Adrenal gland (tissue), 12 donors: Measurements from ENCODE around the gene ZNF618. TPM values are rescaled to one million over a fixed set of nuclear protein-coding genes. Genes with fewer than 3 reads are reported as not detected.

Experiments
- DNase-seq, 7 donors: peaks; one replicate each; pipeline ENCODE4 v3.0.0-alpha.2; 2019 to 2020
- H3K27ac ChIP-seq, 5 donors: fragments of 200-600 bp; sonication (generic) in 4 of 5; 1 replicate in 3 of 5; 2 replicates in 2 of 5; pipeline versions ENCODE4 v1.5.1 to v1.8.0; 2016 to 2020; ENCODE audit warnings: mild to moderate bottlenecking in 1 of 5
- H3K27me3 ChIP-seq: fragments of 200-600 bp; 2 replicates; pipeline ENCODE4 v1.8.0; 2021
- H3K36me3 ChIP-seq, 2 donors: fragments of 200-600 bp; replicated peaks in 1 of 2; 1 replicate in 1 of 2; 2 replicates in 1 of 2; pipeline versions ENCODE4 v1.5.1 to v1.8.0; 2018 to 2022
- H3K4me1 ChIP-seq, 2 donors: fragments of 200-600 bp; replicated peaks in 1 of 2; 1 replicate in 1 of 2; 2 replicates in 1 of 2; pipeline versions ENCODE4 v1.5.1 to v1.8.0; 2018 to 2021
- H3K4me3 ChIP-seq, 4 donors: fragments of 200-600 bp; sonication (generic) in 3 of 4; one replicate each; pipeline ENCODE4 v1.5.1; 2016 to 2018
- H3K9me3 ChIP-seq, 3 donors: fragments of 200-600 bp; sonication (generic) in 1 of 3; replicated peaks in 1 of 3; 1 replicate in 2 of 3; 2 replicates in 1 of 3; pipeline versions ENCODE4 v1.5.1 to v1.8.0; 2016 to 2021
- POLR2A ChIP-seq, 2 donors: fragments of 450-650 bp; IDR thresholded peaks; one replicate each; pipeline ENCODE4 v1.6.1; 2017; ENCODE audit warnings: antibody characterized with exemption in 2 of 2, mild to moderate bottlenecking in 2 of 2, moderate library complexity in 1 of 2
- WGBS, 4 donors: extraction: QIAGEN DNeasy Blood & Tissue Kit in 2 of 4; methylation state at CpG; one replicate each; pipeline versions ENCODE4 v1.1.5 to v1.1.7; 2013 to 2017; 5-methylcytosine and 5-hydroxymethylcytosine counted together
- intact Hi-C, 2 donors: fragments of 100-400 bp; cut with DNase I; formaldehyde crosslinking; loops; one replicate each; pipeline versions ENCODE4 v1.14.1 to v1.15.0; 2022 to 2023
- polyA plus RNA-seq, 3 donors: library from polyadenylated mRNA; stranded (reverse); fragments of 200-250 nt in 2 of 3; fragments of 350-450 nt in 1 of 3; fragmentation: Illumina TruSeq in 1 of 3; extraction: RNeasy Lipid Tissue Mini Kit (QIAGEN cat#74804) in 1 of 3; gene quantifications; one replicate each; pipeline ENCODE4 v1.2.3, GENCODE V29; 2013 to 2014
- total RNA-seq, 9 donors: library from RNA; depleted of rRNA in 4 of 9; stranded (reverse); fragments of >200 nt in 4 of 9; fragments of 120-200 nt in 1 of 9; fragmentation: NEBNext Ultra II Directional in 1 of 9; extraction: Animal tissue kit (Norgen Biotek cat#: 25700) in 1 of 9; gene quantifications; one replicate each; pipeline versions ENCODE4 v1.1.0 to v1.2.4, GENCODE V29; 2013 to 2023
- TF ChIP-seq, protein P1 (sequence below), 6 experiments: fragments of 450-650 bp in 4 of 6; fragments of 200-600 bp in 2 of 6; sonication (generic) in 1 of 6; IDR thresholded peaks; 1 replicate in 5 of 6; 2 replicates in 1 of 6; pipeline versions ENCODE4 v1.5.1 to v1.8.0; 2016 to 2021; ENCODE audit warnings: antibody characterized with exemption in 6 of 6, mild to moderate bottlenecking in 2 of 6, moderate library complexity in 1 of 6
- donor health status: healthy with polysubstance abuse.
- donor health status: Bipolar disorder and iron deficiency.
- donor health status: DM: yes; HTN: yes; CAD: no.
- donor health status: DM: no; HTN: no; CAD: no.
- donor health status: DM: no; HTN: no; CAD: no.
- donor health status: DM: yes; HTN: yes; CAD: no.

ZNF618 gene
- total and polyA plus RNA-seq, 12 donors = 4.5 to 21.3 (median 9.9) TPM

DNA sequence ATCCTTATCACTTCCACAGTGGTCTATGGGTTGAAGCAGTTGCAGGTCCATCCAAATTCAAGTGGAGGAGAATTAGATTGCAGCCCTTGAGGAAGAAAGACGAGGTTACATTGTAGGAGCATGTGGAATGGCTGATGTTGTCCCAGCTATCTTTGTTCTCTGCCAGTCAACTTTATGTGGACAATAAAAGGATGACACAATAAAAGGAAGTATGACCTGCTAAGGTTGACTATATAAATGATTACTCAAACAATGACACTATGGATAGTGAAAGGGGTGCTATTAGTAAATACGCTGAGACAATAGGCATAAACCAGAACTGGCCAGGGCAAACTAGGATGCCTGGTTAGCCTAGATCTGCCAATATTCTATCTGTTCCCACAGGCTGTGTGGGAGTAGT lies 12.8 kb upstream of the ZNF618 start:
- no peak for DNase-seq
- no peaks in the 10 kb centered on the region for H3K9me3 ChIP-seq
- no peaks in the 10 kb centered on the region for H3K36me3 ChIP-seq
- WGBS, 4 donors = 81 to 96% (median 89%) methylated on average over 2 of the region's 2 CpGs
- H3K27me3 ChIP-seq = no peaks in the 10 kb centered on the region
- no peak overlapping the region for H3K27ac ChIP-seq
- TF ChIP-seq, protein P1, sequence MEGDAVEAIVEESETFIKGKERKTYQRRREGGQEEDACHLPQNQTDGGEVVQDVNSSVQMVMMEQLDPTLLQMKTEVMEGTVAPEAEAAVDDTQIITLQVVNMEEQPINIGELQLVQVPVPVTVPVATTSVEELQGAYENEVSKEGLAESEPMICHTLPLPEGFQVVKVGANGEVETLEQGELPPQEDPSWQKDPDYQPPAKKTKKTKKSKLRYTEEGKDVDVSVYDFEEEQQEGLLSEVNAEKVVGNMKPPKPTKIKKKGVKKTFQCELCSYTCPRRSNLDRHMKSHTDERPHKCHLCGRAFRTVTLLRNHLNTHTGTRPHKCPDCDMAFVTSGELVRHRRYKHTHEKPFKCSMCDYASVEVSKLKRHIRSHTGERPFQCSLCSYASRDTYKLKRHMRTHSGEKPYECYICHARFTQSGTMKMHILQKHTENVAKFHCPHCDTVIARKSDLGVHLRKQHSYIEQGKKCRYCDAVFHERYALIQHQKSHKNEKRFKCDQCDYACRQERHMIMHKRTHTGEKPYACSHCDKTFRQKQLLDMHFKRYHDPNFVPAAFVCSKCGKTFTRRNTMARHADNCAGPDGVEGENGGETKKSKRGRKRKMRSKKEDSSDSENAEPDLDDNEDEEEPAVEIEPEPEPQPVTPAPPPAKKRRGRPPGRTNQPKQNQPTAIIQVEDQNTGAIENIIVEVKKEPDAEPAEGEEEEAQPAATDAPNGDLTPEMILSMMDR (IDR thresholded peaks at IDR 0.05) = no peak
- no peak for TF ChIP-seq POLR2A (IDR thresholded peaks at IDR 0.05)
- intact Hi-C loops = no loop called here
- H3K4me1 ChIP-seq = no peaks in the 10 kb centered on the region
- no peak overlapping the region for H3K4me3 ChIP-seq

DNA sequence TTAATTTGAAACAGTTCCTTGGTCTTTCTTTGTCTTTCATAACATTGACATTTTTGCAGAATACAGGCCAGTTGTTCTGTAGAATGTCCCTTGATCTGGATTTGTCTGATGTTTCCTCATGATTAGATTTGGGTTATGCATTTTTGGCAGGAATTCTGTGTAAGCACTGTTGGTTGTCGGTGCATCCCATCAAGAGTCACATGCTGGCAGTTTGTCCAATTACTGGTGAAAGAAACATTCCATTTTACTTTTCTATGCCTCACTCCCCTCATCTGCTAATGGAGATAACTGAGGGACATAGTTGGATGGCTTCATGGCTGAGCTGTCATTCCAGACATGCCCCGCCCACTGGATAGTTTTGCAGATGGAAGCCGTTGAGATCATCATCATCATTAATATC lies 7.6 kb upstream of the ZNF618 start:
- Histone ChIP-seq H3K27ac (no peak overlapping the region), H3K4me1 (no peaks in the 10 kb centered on the region), H3K36me3 (no peaks in the 10 kb centered on the region), H3K27me3 (no peaks in the 10 kb centered on the region), H3K4me3 (no peak overlapping the region), H3K9me3 (no peaks in the 10 kb centered on the region)
- no peak for DNase-seq
- intact Hi-C loops = no loop called here
- TF ChIP-seq, protein P1 (IDR thresholded peaks at IDR 0.05) = no peak
- TF ChIP-seq POLR2A (IDR thresholded peaks at IDR 0.05) = no peak
- 61 to 77% (median 73%) methylated on average over 3 of the region's 3 CpGs for WGBS, 4 donors

DNA sequence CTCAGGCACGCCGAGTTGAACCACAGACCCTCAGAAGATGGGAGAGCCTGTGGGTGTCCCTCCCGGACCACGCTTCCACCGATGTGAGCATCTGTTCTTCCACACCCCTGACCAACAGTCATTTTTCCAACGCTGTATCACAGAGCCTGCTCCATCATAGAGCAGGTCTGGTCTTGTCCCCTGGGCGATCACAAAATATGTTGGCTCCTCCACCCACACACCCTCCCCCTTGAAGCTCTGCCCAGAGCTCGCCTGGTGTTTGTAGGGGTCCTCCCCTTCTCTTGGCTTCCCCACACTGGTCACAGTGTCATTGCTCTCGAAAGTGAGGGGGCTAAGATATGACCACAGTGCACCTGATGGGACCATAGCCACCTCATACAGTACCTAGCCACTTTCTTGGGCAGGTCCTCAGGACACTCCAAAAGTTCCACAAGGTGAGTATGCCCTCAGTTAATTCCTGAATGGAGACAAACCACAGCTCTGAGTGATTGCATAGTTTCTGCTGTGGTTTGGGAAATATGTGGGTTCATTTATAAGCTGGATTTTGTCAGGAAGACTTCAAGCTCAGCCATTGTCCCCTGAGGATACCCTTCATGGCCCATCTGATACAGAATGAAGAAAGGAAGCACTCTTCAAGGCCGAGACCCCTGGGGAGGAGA lies 3.5 kb upstream of the ZNF618 start:
- WGBS, 4 donors = 86 to 91% (median 89%) methylated on average over 10 of the region's 10 CpGs
- H3K36me3 ChIP-seq = no peaks in the 10 kb centered on the region
- no peak overlapping the region for H3K4me3 ChIP-seq
- H3K9me3 ChIP-seq = no peaks in the 10 kb centered on the region
- DNase-seq = no peak
- no peak overlapping the region for H3K27ac ChIP-seq
- no peaks in the 10 kb centered on the region for H3K27me3 ChIP-seq
- no peak for TF ChIP-seq POLR2A (IDR thresholded peaks at IDR 0.05)
- TF ChIP-seq, protein P1 (IDR thresholded peaks at IDR 0.05) = no peak
- intact Hi-C loops = loop anchor here (5.0 to 10.0 kb wide), 4 partner anchors 65 to 138 kb away; no protein-coding TSS in a partner anchor
- peaks cover 7 to 10% of the 10 kb centered on the region in 2 donors for H3K4me1 ChIP-seq

DNA sequence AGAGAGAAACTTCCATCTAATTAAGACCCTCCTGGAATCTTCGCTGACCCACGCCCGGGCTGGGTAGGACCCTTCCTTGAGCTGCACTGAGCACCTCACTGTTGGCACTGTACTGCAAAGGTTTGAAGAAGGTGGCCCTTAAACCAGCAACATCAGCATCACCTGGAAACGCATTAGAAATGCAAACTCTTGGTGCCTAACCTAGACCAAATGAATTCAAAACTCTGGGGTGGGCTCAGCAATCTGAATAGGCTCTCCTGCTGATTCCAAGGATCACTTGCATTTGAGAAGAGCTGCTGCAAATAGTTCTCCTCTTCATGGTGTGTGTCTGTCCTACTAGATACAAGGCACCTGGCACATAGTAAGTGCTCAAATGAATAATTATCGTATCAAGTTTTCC lies 2.7 kb upstream of the ZNF618 start:
- 92 to 100% (median 94%) methylated on average over 5 of the region's 5 CpGs for WGBS, 4 donors

More for the DNA sequence above, 2.7 kb upstream of the ZNF618 start:
- no peak overlapping the region for H3K4me3 ChIP-seq
- H3K27me3 ChIP-seq = no peaks in the 10 kb centered on the region
- TF ChIP-seq, protein P1 (IDR thresholded peaks at IDR 0.05) = no peak
- TF ChIP-seq POLR2A (IDR thresholded peaks at IDR 0.05) = no peak
- no peaks in the 10 kb centered on the region for H3K9me3 ChIP-seq
- H3K4me1 ChIP-seq = peaks cover 12 to 15% of the 10 kb centered on the region in 2 donors
- intact Hi-C loops = loop anchor here (5.0 to 10.0 kb wide), 4 partner anchors 66 to 139 kb away; no protein-coding TSS in a partner anchor
- DNase-seq = no peak
- no peak overlapping the region for H3K27ac ChIP-seq
- no peaks in the 10 kb centered on the region for H3K36me3 ChIP-seq
